ENCODE measurements around the gene CRISP1. TPM values are rescaled to one million over a fixed set of nuclear protein-coding genes. Genes with fewer than 3 reads are reported as not detected.

The CRISP1 gene
- total RNA-seq, 2 experiments from 2014 or later: not detected

- Histone ChIP-seq H3K4me3 (ENCODE audit: low read depth, low read length, poor library complexity, severe bottlenecking) (no peak overlapping the region), H4K20me1 (ENCODE audit: insufficient read depth, low read length) (no peaks in the 10 kb centered on the region), H3K27ac (ENCODE audit: low read depth, low read length, poor library complexity, severe bottlenecking) (no peak overlapping the region), H2AFZ (ENCODE audit: low read length) (no peak overlapping the region), H3K4me2 (ENCODE audit: low read length) (no peak overlapping the region), H3K36me3 (ENCODE audit: insufficient read depth, low read length) (no peaks in the 10 kb centered on the region), H3K79me2 (ENCODE audit: insufficient read depth, low read depth, low read length) (no peaks in the 10 kb centered on the region), H3K9me2 (ENCODE audit: insufficient read depth, low read length) (no peaks in the 10 kb centered on the region), H3K4me1 (ENCODE audit: insufficient read depth, low read length, poor library complexity, severe bottlenecking) (no peaks in the 10 kb centered on the region), H3K9me3 (ENCODE audit: low read length) (no peaks in the 10 kb centered on the region)
- no peak for DNase-seq (ENCODE audit: low spot score)
- intact Hi-C loops (cut with micrococcal nuclease; ENCODE audit: unreplicated experiment): no loop called here
- TF ChIP-seq EZH2phosphoT487 (IDR thresholded peaks at IDR 0.05; ENCODE audit: borderline replicate concordance, low read depth, low read length): no peak
- TF ChIP-seq, protein P1, sequence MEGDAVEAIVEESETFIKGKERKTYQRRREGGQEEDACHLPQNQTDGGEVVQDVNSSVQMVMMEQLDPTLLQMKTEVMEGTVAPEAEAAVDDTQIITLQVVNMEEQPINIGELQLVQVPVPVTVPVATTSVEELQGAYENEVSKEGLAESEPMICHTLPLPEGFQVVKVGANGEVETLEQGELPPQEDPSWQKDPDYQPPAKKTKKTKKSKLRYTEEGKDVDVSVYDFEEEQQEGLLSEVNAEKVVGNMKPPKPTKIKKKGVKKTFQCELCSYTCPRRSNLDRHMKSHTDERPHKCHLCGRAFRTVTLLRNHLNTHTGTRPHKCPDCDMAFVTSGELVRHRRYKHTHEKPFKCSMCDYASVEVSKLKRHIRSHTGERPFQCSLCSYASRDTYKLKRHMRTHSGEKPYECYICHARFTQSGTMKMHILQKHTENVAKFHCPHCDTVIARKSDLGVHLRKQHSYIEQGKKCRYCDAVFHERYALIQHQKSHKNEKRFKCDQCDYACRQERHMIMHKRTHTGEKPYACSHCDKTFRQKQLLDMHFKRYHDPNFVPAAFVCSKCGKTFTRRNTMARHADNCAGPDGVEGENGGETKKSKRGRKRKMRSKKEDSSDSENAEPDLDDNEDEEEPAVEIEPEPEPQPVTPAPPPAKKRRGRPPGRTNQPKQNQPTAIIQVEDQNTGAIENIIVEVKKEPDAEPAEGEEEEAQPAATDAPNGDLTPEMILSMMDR (conservative IDR thresholded peaks at IDR 0.05; ENCODE audit: low read length): no peak
- no TSS peak for BruUV-seq (replicated peaks)
- POLR2A ChIA-PET: no interaction called here
- CTCF ChIA-PET (ENCODE audit: unreplicated experiment): interaction anchor here (0.6 kb wide), 1 partner anchor 333 kb away, joined by 3 read pairs; no protein-coding TSS in a partner anchor
Observed at GRCh38 chr6:49913636-49914375, 47.5 kb upstream of the CRISP1 start.

- H4K20me1 ChIP-seq (ENCODE audit: insufficient read depth, low read length): no peaks in the 10 kb centered on the region
- H3K4me3 ChIP-seq (ENCODE audit: low read depth, low read length, poor library complexity, severe bottlenecking): no peak overlapping the region
- no peaks in the 10 kb centered on the region for H3K79me2 ChIP-seq (ENCODE audit: insufficient read depth, low read depth, low read length)
- intact Hi-C loops (cut with micrococcal nuclease; ENCODE audit: unreplicated experiment): no loop called here
- H3K4me1 ChIP-seq (ENCODE audit: insufficient read depth, low read length, poor library complexity, severe bottlenecking): no peaks in the 10 kb centered on the region
- no peaks in the 10 kb centered on the region for H3K9me2 ChIP-seq (ENCODE audit: insufficient read depth, low read length)
- H3K4me2 ChIP-seq (ENCODE audit: low read length): no peak overlapping the region
- no peak overlapping the region for H2AFZ ChIP-seq (ENCODE audit: low read length)
- BruUV-seq (replicated peaks): no TSS peak
- H3K27ac ChIP-seq (ENCODE audit: low read depth, low read length, poor library complexity, severe bottlenecking): no peak overlapping the region
- ChIA-PET POLR2A (interaction anchor here (0.8 kb wide), 1 partner anchor 8 kb away, joined by 3 read pairs; no protein-coding TSS in a partner anchor), CTCF (ENCODE audit: unreplicated experiment) (no interaction called here)
- no peak for DNase-seq (ENCODE audit: low spot score)
- TF ChIP-seq EZH2phosphoT487 (IDR thresholded peaks at IDR 0.05; ENCODE audit: borderline replicate concordance, low read depth, low read length): no peak
- TF ChIP-seq, protein P1 (conservative IDR thresholded peaks at IDR 0.05; ENCODE audit: low read length): no peak
- H3K36me3 ChIP-seq (ENCODE audit: insufficient read depth, low read length): no peaks in the 10 kb centered on the region
- H3K9me3 ChIP-seq (ENCODE audit: low read length): no peaks in the 10 kb centered on the region
Observed at GRCh38 chr6:49912196-49912595, 45.9 kb upstream of the CRISP1 start.

GRCh38 chr6:49911252-49911651 is 44.9 kb upstream of the CRISP1 start:
- Histone ChIP-seq H3K4me2 (ENCODE audit: low read length) (no peak overlapping the region), H2AFZ (ENCODE audit: low read length) (no peak overlapping the region), H3K9me3 (ENCODE audit: low read length) (no peaks in the 10 kb centered on the region), H3K4me1 (ENCODE audit: insufficient read depth, low read length, poor library complexity, severe bottlenecking) (no peaks in the 10 kb centered on the region), H3K27ac (ENCODE audit: low read depth, low read length, poor library complexity, severe bottlenecking) (no peak overlapping the region), H3K79me2 (ENCODE audit: insufficient read depth, low read depth, low read length) (no peaks in the 10 kb centered on the region), H3K9me2 (ENCODE audit: insufficient read depth, low read length) (no peaks in the 10 kb centered on the region), H3K4me3 (ENCODE audit: low read depth, low read length, poor library complexity, severe bottlenecking) (no peak overlapping the region), H4K20me1 (ENCODE audit: insufficient read depth, low read length) (no peaks in the 10 kb centered on the region), H3K36me3 (ENCODE audit: insufficient read depth, low read length) (no peaks in the 10 kb centered on the region)
- intact Hi-C loops (cut with micrococcal nuclease; ENCODE audit: unreplicated experiment): no loop called here
- BruUV-seq (replicated peaks): no TSS peak
- ChIA-PET POLR2A (no interaction called here), CTCF (ENCODE audit: unreplicated experiment) (no interaction called here)
- TF ChIP-seq, protein P1 (conservative IDR thresholded peaks at IDR 0.05; ENCODE audit: low read length): no peak
- no peak for TF ChIP-seq EZH2phosphoT487 (IDR thresholded peaks at IDR 0.05; ENCODE audit: borderline replicate concordance, low read depth, low read length)
- DNase-seq (ENCODE audit: low spot score): no peak

All from OCI-LY7 (cell line).